AG09319 (cell line): ENCODE results near the gene PHF13.
"Not testable (repeated sequence)": the region's sequence is repeated elsewhere in the genome, so short reads cannot be mapped to it uniquely, and the experiment has no call there.

Source experiments
- DNase-seq: peaks from one replicate; pipeline ENCODE4 v3.0.0-alpha.2; 2010; ENCODE audit warnings: low read depth; ENCODE audit errors: extremely low read depth
- CTCF ChIP-seq: IDR thresholded peaks from 2 replicates; pipeline ENCODE4 v1.5.1; 2011; ENCODE audit warnings: low read depth, mild to moderate bottlenecking, inconsistent platforms, low read length, moderate library complexity

Gene PHF13

GRCh38 chr1:6651909-6652308 is 38.4 kb downstream of the PHF13 start:
- DNase-seq: no peak
- TF ChIP-seq CTCF: no peak

- TF ChIP-seq CTCF: no peak
- no peak for DNase-seq
These were observed 39.5 kb downstream of the PHF13 start for GRCh38 chr1:6652986-6653385.

- DNase-seq: no peak
- TF ChIP-seq CTCF: no peak
These were observed 40.1 kb downstream of the PHF13 start for GRCh38 chr1:6653436-6654290.

- no peak for TF ChIP-seq CTCF
These were observed 43.6 kb downstream of the PHF13 start for GRCh38 chr1:6657138-6657537.

GRCh38 chr1:6658359-6659060 is 45.0 kb downstream of the PHF13 start:
- no peak for TF ChIP-seq CTCF
- no peak for DNase-seq

More at GRCh38 chr1:6657138-6657537, 43.6 kb downstream of the PHF13 start:
- no peak for DNase-seq

GRCh38 chr1:6660415-6661049 is 47.0 kb downstream of the PHF13 start:
- no peak for TF ChIP-seq CTCF
- no peak for DNase-seq

GRCh38 chr1:6662468-6662867 is 48.9 kb downstream of the PHF13 start:
- DNase-seq: not testable (repeated sequence)
